Mucosa of rectum (tissue), 2 donors: ENCODE measurements around the gene WDR27.
"Not testable (repeated sequence)": the region's sequence is repeated elsewhere in the genome, so short reads cannot be mapped to it uniquely, and the experiment has no call there.

Experiments
- H3K27ac ChIP-seq, 2 donors: one replicate each; pipeline ENCODE4 v1.7.0; 2013; ENCODE audit warnings: inconsistent platforms in 2 of 2, low read depth in 2 of 2, low read length in 2 of 2
- H3K27me3 ChIP-seq, 2 donors: one replicate each; pipeline ENCODE4 v1.7.0; 2013; ENCODE audit warnings: low read length in 2 of 2; ENCODE audit not compliant: control insufficient read depth in 2 of 2, insufficient read depth in 2 of 2
- H3K36me3 ChIP-seq, 2 donors: one replicate each; pipeline ENCODE4 v1.7.0; 2013; ENCODE audit warnings: low read length in 2 of 2; ENCODE audit not compliant: control insufficient read depth in 2 of 2, insufficient read depth in 2 of 2
- H3K4me1 ChIP-seq, 2 donors: one replicate each; pipeline ENCODE4 v1.7.0; 2013; ENCODE audit warnings: low read length in 2 of 2, mild to moderate bottlenecking in 1 of 2; ENCODE audit not compliant: control insufficient read depth in 2 of 2, insufficient read depth in 2 of 2
- H3K4me3 ChIP-seq, 2 donors: one replicate each; pipeline ENCODE4 v1.7.0; 2013; ENCODE audit warnings: low read length in 2 of 2
- H3K9ac ChIP-seq, 2 donors: one replicate each; pipeline ENCODE4 v1.7.0; 2013; ENCODE audit warnings: low read length in 2 of 2, low read depth in 1 of 2, mild to moderate bottlenecking in 1 of 2
- H3K9me3 ChIP-seq, 2 donors: one replicate each; pipeline ENCODE4 v1.7.0; 2013; ENCODE audit warnings: low read length in 2 of 2; ENCODE audit not compliant: control insufficient read depth in 2 of 2
- donor health status: healthy.
- donor health status: Normal muscosa, but diverticular disease.

WDR27 gene

GRCh38 chr6:169473663-169474062 lies 228.2 kb downstream of the WDR27 start:
- Histone ChIP-seq H3K9me3 (no peaks in the 10 kb centered on the region), H3K36me3 (no peaks in the 10 kb centered on the region), H3K4me3 (no peak overlapping the region), H3K27ac (no peak overlapping the region), H3K9ac (no peak overlapping the region), H3K27me3 (no peaks in the 10 kb centered on the region), H3K4me1 (no peaks in the 10 kb centered on the region)

- Histone ChIP-seq H3K9ac (no peak overlapping the region), H3K36me3 (no peaks in the 10 kb centered on the region), H3K4me3 (no peak overlapping the region), H3K9me3 (no peaks in the 10 kb centered on the region), H3K27ac (no peak overlapping the region), H3K27me3 (no peaks in the 10 kb centered on the region), H3K4me1 (no peaks in the 10 kb centered on the region)
These were observed 228.9 kb downstream of the WDR27 start for GRCh38 chr6:169472786-169473416.

GRCh38 chr6:169470790-169471189 lies 231.0 kb downstream of the WDR27 start:
- Histone ChIP-seq H3K4me3 (no peak overlapping the region), H3K9ac (no peak overlapping the region), H3K9me3 (peaks cover 0 to 2% of the 10 kb centered on the region in 2 donors), H3K4me1 (no peaks in the 10 kb centered on the region), H3K27ac (no peak overlapping the region), H3K36me3 (no peaks in the 10 kb centered on the region), H3K27me3 (no peaks in the 10 kb centered on the region)

GRCh38 chr6:169469028-169469427 lies 232.8 kb downstream of the WDR27 start:
- H3K27ac ChIP-seq = no peak overlapping the region
- H3K4me1 ChIP-seq = no peaks in the 10 kb centered on the region
- no peaks in the 10 kb centered on the region for H3K27me3 ChIP-seq
- peaks cover 0 to 2% of the 10 kb centered on the region in 2 donors for H3K9me3 ChIP-seq
- H3K4me3 ChIP-seq = no peak overlapping the region
- no peak overlapping the region for H3K9ac ChIP-seq
- H3K36me3 ChIP-seq = no peaks in the 10 kb centered on the region

GRCh38 chr6:169467755-169468154 lies 234.1 kb downstream of the WDR27 start:
- not testable (repeated sequence) for H3K9me3 ChIP-seq, H3K4me1 ChIP-seq, H3K36me3 ChIP-seq, H3K9ac ChIP-seq, H3K27ac ChIP-seq, H3K27me3 ChIP-seq, H3K4me3 ChIP-seq

- H3K4me3 ChIP-seq, H3K4me1 ChIP-seq, H3K27ac ChIP-seq, H3K36me3 ChIP-seq, H3K9me3 ChIP-seq, H3K9ac ChIP-seq, H3K27me3 ChIP-seq: not testable (repeated sequence)
These were observed 235.6 kb downstream of the WDR27 start for GRCh38 chr6:169466256-169466655.

- Histone ChIP-seq H3K9ac (no peak overlapping the region), H3K27ac (no peak overlapping the region), H3K4me1 (no peaks in the 10 kb centered on the region), H3K4me3 (no peak overlapping the region), H3K9me3 (no peaks in the 10 kb centered on the region), H3K27me3 (no peaks in the 10 kb centered on the region), H3K36me3 (no peaks in the 10 kb centered on the region)
These were observed 244.1 kb downstream of the WDR27 start for GRCh38 chr6:169457762-169458161.

GRCh38 chr6:169456840-169457239 lies 245.0 kb downstream of the WDR27 start:
- H3K27ac ChIP-seq = no peak overlapping the region
- H3K9ac ChIP-seq = no peak overlapping the region
- no peaks in the 10 kb centered on the region for H3K27me3 ChIP-seq
- no peaks in the 10 kb centered on the region for H3K36me3 ChIP-seq
- no peaks in the 10 kb centered on the region for H3K9me3 ChIP-seq
- H3K4me3 ChIP-seq = no peak overlapping the region
- no peaks in the 10 kb centered on the region for H3K4me1 ChIP-seq

- Histone ChIP-seq H3K4me1 (no peaks in the 10 kb centered on the region), H3K9me3 (no peaks in the 10 kb centered on the region), H3K4me3 (no peak overlapping the region), H3K27ac (no peak overlapping the region), H3K9ac (no peak overlapping the region), H3K36me3 (no peaks in the 10 kb centered on the region), H3K27me3 (no peaks in the 10 kb centered on the region)
These were observed 246.4 kb downstream of the WDR27 start for GRCh38 chr6:169455470-169455869.

GRCh38 chr6:169454872-169455204 lies 247.0 kb downstream of the WDR27 start:
- Histone ChIP-seq H3K27ac (no peak overlapping the region), H3K9ac (no peak overlapping the region), H3K4me3 (no peak overlapping the region), H3K27me3 (no peaks in the 10 kb centered on the region), H3K4me1 (no peaks in the 10 kb centered on the region), H3K9me3 (no peaks in the 10 kb centered on the region), H3K36me3 (no peaks in the 10 kb centered on the region)
